ENCODE results near the gene PPP1R1C.

PPP1R1C gene

GRCh38 chr2:181972431-181973170 is 13.1 kb upstream of the PPP1R1C start:
- DNase-seq: no peak

- no peak for DNase-seq
Measured at GRCh38 chr2:181973171-181973783, 12.4 kb upstream of the PPP1R1C start.

- peak; percentile 15 to 31 for DNase-seq
Measured at GRCh38 chr2:181977661-181978350, 7.8 kb upstream of the PPP1R1C start.

- DNase-seq: no peak
Measured at GRCh38 chr2:181978351-181979150, 7.1 kb upstream of the PPP1R1C start.

- no peak for DNase-seq
Measured at GRCh38 chr2:181984060-181984459, 1.6 kb upstream of the PPP1R1C start.

- DNase-seq: no peak
Measured at GRCh38 chr2:181984814-181985631, 630 bp upstream of the PPP1R1C start.

GRCh38 chr2:181988154-181988924 is 2.7 kb downstream of the PPP1R1C start:
- DNase-seq: no peak

GRCh38 chr2:181989099-181989498 is 3.4 kb downstream of the PPP1R1C start:
- DNase-seq: no peak

GRCh38 chr2:181991171-181991885 is 5.7 kb downstream of the PPP1R1C start:
- DNase-seq: no peak

GRCh38 chr2:181992776-181993175 is 7.1 kb downstream of the PPP1R1C start:
- no peak for DNase-seq

- DNase-seq: no peak
Measured at GRCh38 chr2:181995289-181995688, 9.6 kb downstream of the PPP1R1C start.

- DNase-seq: no peak
Measured at GRCh38 chr2:181998041-181998835, 12.6 kb downstream of the PPP1R1C start.

- no peak for DNase-seq
Measured at GRCh38 chr2:181998891-181999654, 13.4 kb downstream of the PPP1R1C start.

GRCh38 chr2:181999911-182000310 is 14.3 kb downstream of the PPP1R1C start:
- no peak for DNase-seq

GRCh38 chr2:182004945-182005520 is 19.4 kb downstream of the PPP1R1C start:
- DNase-seq: no peak

GRCh38 chr2:182006595-182007341 is 21.1 kb downstream of the PPP1R1C start:
- no peak for DNase-seq

- no peak for DNase-seq
Measured at GRCh38 chr2:182014284-182014683, 28.6 kb downstream of the PPP1R1C start.
